MM.1S (cell line): ENCODE results near the gene MOBP.

ENCODE experiments used
- DNase-seq: peaks from one replicate; pipeline ENCODE4 v3.0.0-alpha.2; 2015
- H2AFZ ChIP-seq: fragments of 300-600 bp; sonication (generic); 2 replicates; pipeline ENCODE4 v1.6.0; 2016; ENCODE audit warnings: antibody characterized with exemption, low read length
- H3F3A ChIP-seq: fragments of 300-600 bp; sonication (generic); 2 replicates; pipeline ENCODE4 v1.6.1; 2016; ENCODE audit warnings: mild to moderate bottlenecking, antibody characterized with exemption, low read length, moderate library complexity, mixed read lengths; ENCODE audit not compliant: insufficient read depth
- H3K27ac ChIP-seq: fragments of 300-600 bp; sonication (generic); 2 replicates; pipeline ENCODE4 v1.5.1; 2016; ENCODE audit warnings: mild to moderate bottlenecking, low read length
- H3K27me3 ChIP-seq: fragments of 300-600 bp; sonication (generic); replicated peaks from 2 replicates; pipeline ENCODE4 v1.6.0; 2016; ENCODE audit warnings: low read length; ENCODE audit not compliant: insufficient read depth
- H3K36me3 ChIP-seq: fragments of 300-600 bp; sonication (generic); replicated peaks from 2 replicates; pipeline ENCODE4 v1.6.1; 2016; ENCODE audit warnings: mild to moderate bottlenecking, low read length, mixed read lengths; ENCODE audit not compliant: insufficient read depth
- H3K4me1 ChIP-seq: fragments of 300-600 bp; sonication (generic); 2 replicates; pipeline ENCODE4 v1.6.1; 2016; ENCODE audit warnings: low read length, mixed read lengths
- H3K4me2 ChIP-seq: fragments of 300-600 bp; sonication (generic); 2 replicates; pipeline ENCODE4 v1.6.0; 2016; ENCODE audit warnings: low read depth, low read length
- H3K4me3 ChIP-seq: fragments of 300-600 bp; sonication (generic); 2 replicates; pipeline ENCODE4 v1.5.1; 2016; ENCODE audit warnings: low read length, mixed read lengths
- H3K79me2 ChIP-seq: fragments of 300-600 bp; sonication (generic); 2 replicates; pipeline ENCODE4 v1.6.1; 2016; ENCODE audit warnings: mixed run types, low read length, mixed read lengths
- H3K9ac ChIP-seq: fragments of 300-600 bp; sonication (generic); 2 replicates; pipeline ENCODE4 v1.6.1; 2016; ENCODE audit warnings: low read length, mixed read lengths
- H3K9me2 ChIP-seq: fragments of 300-600 bp; sonication (generic); replicated peaks from 2 replicates; pipeline ENCODE4 v1.6.1; 2016; ENCODE audit warnings: mild to moderate bottlenecking, low read length, mixed read lengths; ENCODE audit not compliant: insufficient read depth
- H3K9me3 ChIP-seq: fragments of 300-600 bp; sonication (generic); replicated peaks from 2 replicates; pipeline ENCODE4 v1.6.1; 2016; ENCODE audit warnings: mild to moderate bottlenecking, low read length, mixed read lengths; ENCODE audit not compliant: insufficient read depth
- H4K20me1 ChIP-seq: fragments of 300-600 bp; sonication (generic); 2 replicates; pipeline ENCODE4 v1.6.1; 2016; ENCODE audit warnings: mild to moderate bottlenecking, low read length, moderate library complexity, mixed read lengths; ENCODE audit not compliant: insufficient read depth
- EZH2 ChIP-seq: fragments of 300-600 bp; sonication (generic); optimal IDR thresholded peaks from 2 replicates; pipeline ENCODE3; 2017; ENCODE audit warnings: low read depth, mild to moderate bottlenecking, antibody characterized with exemption, low read length, mixed read lengths
- EZH2phosphoT487 ChIP-seq: fragments of 300-600 bp; sonication (generic); IDR thresholded peaks from 2 replicates; pipeline ENCODE4 v1.6.1; 2018; ENCODE audit warnings: antibody characterized with exemption, low read length
- TF ChIP-seq, protein P1 (sequence below): fragments of 300-600 bp; sonication (generic); IDR thresholded peaks from 2 replicates; pipeline ENCODE4 v1.5.1; 2016; ENCODE audit warnings: antibody characterized with exemption, low read length, mixed read lengths

Gene MOBP

GRCh38 chr3:39428745-39429201 is 38.7 kb upstream of the MOBP start:
- Histone ChIP-seq H3K79me2 (no peaks in the 10 kb centered on the region), H2AFZ (no peak overlapping the region), H3K4me2 (no peak overlapping the region), H4K20me1 (no peaks in the 10 kb centered on the region), H3K27me3 (no peaks in the 10 kb centered on the region), H3K9ac (no peak overlapping the region), H3K9me3 (no peaks in the 10 kb centered on the region), H3K9me2 (no peaks in the 10 kb centered on the region), H3K27ac (no peak overlapping the region), H3F3A (no peaks in the 10 kb centered on the region), H3K4me1 (no peaks in the 10 kb centered on the region), H3K4me3 (no peak overlapping the region), H3K36me3 (no peaks in the 10 kb centered on the region)
- TF ChIP-seq EZH2phosphoT487 = no peak
- TF ChIP-seq EZH2 = no peak
- TF ChIP-seq, protein P1, sequence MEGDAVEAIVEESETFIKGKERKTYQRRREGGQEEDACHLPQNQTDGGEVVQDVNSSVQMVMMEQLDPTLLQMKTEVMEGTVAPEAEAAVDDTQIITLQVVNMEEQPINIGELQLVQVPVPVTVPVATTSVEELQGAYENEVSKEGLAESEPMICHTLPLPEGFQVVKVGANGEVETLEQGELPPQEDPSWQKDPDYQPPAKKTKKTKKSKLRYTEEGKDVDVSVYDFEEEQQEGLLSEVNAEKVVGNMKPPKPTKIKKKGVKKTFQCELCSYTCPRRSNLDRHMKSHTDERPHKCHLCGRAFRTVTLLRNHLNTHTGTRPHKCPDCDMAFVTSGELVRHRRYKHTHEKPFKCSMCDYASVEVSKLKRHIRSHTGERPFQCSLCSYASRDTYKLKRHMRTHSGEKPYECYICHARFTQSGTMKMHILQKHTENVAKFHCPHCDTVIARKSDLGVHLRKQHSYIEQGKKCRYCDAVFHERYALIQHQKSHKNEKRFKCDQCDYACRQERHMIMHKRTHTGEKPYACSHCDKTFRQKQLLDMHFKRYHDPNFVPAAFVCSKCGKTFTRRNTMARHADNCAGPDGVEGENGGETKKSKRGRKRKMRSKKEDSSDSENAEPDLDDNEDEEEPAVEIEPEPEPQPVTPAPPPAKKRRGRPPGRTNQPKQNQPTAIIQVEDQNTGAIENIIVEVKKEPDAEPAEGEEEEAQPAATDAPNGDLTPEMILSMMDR = no peak
- DNase-seq = no peak

DNA sequence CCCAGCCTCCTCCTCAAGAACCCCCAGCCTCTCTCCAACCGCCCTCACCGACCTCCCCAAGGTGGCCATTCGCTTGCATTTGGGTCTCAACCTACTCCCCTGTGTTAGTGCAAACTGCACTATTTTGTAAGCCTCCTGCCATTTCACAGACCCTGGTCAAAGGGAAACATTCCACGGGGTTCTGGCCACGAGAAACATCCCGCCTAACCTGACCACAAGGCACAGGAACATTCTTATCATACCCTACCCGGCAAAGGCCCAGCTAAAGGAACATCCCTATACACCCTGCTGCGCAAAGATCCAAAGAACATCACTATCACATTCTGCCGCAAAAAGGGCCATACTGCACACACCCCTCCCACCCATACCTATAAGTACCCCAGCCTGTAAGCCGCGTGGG is 38.0 kb upstream of the MOBP start:
- H3F3A ChIP-seq = no peaks in the 10 kb centered on the region
- H3K4me3 ChIP-seq = no peak overlapping the region
- no peak overlapping the region for H2AFZ ChIP-seq
- H3K27me3 ChIP-seq = no peaks in the 10 kb centered on the region
- no peaks in the 10 kb centered on the region for H3K36me3 ChIP-seq
- no peaks in the 10 kb centered on the region for H3K9me2 ChIP-seq
- no peak overlapping the region for H3K4me2 ChIP-seq
- TF ChIP-seq EZH2phosphoT487 (no peak), EZH2 (no peak)
- TF ChIP-seq, protein P1 = no peak
- no peaks in the 10 kb centered on the region for H3K79me2 ChIP-seq
- H3K27ac ChIP-seq = no peak overlapping the region
- no peak overlapping the region for H3K9ac ChIP-seq
- no peak for DNase-seq
- H3K4me1 ChIP-seq = no peaks in the 10 kb centered on the region
- H3K9me3 ChIP-seq = no peaks in the 10 kb centered on the region
- H4K20me1 ChIP-seq = no peaks in the 10 kb centered on the region

DNA sequence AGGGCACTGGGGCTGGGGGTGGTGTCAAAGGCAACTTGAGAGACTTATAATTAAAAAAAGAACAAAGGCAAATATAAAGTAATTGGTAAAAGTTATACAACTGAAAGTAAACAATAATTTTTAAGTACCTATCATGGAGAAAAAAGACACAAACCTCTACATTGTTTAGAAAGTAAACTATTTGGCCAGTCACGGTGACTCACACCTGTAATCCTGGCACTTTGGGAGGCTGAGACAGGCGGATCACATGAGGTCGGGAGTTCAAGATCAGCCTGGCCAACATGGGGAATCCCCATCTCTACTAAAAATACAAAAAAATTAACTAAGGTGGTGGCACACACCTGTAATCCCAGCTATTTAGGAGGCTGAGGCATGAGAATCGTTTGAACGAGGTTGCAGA is 35.1 kb upstream of the MOBP start:
- Histone ChIP-seq H3K79me2 (no peaks in the 10 kb centered on the region), H3K9me3 (no peaks in the 10 kb centered on the region), H3K9ac (no peak overlapping the region), H3K27ac (no peak overlapping the region), H3F3A (no peaks in the 10 kb centered on the region), H4K20me1 (no peaks in the 10 kb centered on the region), H3K27me3 (no peaks in the 10 kb centered on the region), H2AFZ (no peak overlapping the region), H3K4me1 (no peaks in the 10 kb centered on the region), H3K9me2 (no peaks in the 10 kb centered on the region), H3K36me3 (no peaks in the 10 kb centered on the region), H3K4me3 (no peak overlapping the region), H3K4me2 (no peak overlapping the region)
- no peak for DNase-seq
- TF ChIP-seq, protein P1 = no peak
- no peak for TF ChIP-seq EZH2
- TF ChIP-seq EZH2phosphoT487 = no peak
